ENCODE measurements around the gene KCNC4. TPM values are rescaled to one million over a fixed set of nuclear protein-coding genes. Genes with fewer than 3 reads are reported as not detected.

KCNC4 gene
- 1 to 10 TPM; 2.9 to 9.0 (median 6.1) TPM for total RNA-seq

DNA sequence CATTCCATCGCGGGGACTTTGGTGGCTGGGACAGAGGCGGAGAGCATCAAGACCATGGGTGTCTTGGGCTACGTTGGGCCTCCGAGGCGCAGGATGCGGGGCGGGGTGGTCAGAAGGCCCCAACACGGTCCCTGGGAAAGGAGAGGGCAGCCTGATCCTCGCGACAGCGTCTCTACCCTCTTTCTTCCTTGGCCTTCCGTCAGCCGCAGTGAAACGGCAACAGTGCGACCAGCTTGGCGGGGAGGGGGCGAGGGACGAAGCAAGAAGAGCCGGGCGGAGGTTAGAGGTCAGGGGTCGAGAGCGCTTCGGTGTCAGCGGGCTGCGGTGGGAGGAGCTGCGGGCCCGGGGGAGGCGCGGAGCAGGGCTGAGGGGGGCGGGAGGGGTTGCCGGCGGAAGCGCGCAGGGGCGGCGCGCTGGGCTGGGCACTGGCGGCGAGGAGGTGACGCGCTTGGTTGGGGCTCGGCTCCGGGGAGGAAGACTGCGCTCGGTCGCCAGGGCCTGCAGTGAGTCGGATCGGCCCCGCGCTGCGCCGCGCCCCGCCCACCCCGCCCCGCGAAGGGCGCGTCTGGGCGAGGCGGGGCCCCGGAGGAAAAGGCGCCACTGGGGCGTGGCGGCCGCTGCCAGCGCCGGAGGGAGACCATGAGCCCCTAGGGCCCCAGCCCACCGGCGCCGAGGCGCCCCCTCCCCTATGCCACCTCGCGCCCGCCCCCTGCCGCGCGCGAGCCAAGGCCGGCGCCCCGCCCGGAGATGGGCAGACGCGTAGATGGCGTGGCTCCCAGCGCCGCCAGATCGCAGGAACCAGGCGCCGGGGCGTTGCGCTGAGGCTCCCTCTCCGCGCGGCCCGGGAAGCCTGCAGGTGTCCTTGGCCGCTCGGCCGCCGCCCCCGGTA, at the start of gene KCNC4:
KCNC4 (plus strand) TSS at position 600 of the 889 bp plus-strand sequence. CDS start 1,186 bp downstream, outside the sequence.
- Histone ChIP-seq H3K27ac (peak within 1 kb of the TSS; percentile 70 to 95 (median 92)), H3K36me3 (no peaks in the 10 kb centered on the region), H3K27me3 (no peaks in the 10 kb centered on the region), H3K4me1 (peaks cover 0 to 49% (median 7%) of the 10 kb centered on the region in 4 donors), H3K9me3 (no peaks in the 10 kb centered on the region), H3K4me3 (peak within 1 kb of the TSS; percentile 64 to 92 (median 87))
- DNase-seq (ENCODE audit: low spot score in 2 of 2): peak; percentile 52 to 65
- TF ChIP-seq, protein P1, sequence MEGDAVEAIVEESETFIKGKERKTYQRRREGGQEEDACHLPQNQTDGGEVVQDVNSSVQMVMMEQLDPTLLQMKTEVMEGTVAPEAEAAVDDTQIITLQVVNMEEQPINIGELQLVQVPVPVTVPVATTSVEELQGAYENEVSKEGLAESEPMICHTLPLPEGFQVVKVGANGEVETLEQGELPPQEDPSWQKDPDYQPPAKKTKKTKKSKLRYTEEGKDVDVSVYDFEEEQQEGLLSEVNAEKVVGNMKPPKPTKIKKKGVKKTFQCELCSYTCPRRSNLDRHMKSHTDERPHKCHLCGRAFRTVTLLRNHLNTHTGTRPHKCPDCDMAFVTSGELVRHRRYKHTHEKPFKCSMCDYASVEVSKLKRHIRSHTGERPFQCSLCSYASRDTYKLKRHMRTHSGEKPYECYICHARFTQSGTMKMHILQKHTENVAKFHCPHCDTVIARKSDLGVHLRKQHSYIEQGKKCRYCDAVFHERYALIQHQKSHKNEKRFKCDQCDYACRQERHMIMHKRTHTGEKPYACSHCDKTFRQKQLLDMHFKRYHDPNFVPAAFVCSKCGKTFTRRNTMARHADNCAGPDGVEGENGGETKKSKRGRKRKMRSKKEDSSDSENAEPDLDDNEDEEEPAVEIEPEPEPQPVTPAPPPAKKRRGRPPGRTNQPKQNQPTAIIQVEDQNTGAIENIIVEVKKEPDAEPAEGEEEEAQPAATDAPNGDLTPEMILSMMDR (IDR thresholded peaks at IDR 0.05): peak in 3 of 5 experiments; percentile 7 to 18 (median 14)
- peak in 1 of 2 donors; percentile 45 for TF ChIP-seq POLR2A (IDR thresholded peaks at IDR 0.05)
- peak in 1 of 2 donors; percentile 42 for TF ChIP-seq EP300 (IDR thresholded peaks at IDR 0.05)
- WGBS, 2 donors: 3 to 5% methylated on average over 31 to 49 of the region's 103 CpGs

DNA sequence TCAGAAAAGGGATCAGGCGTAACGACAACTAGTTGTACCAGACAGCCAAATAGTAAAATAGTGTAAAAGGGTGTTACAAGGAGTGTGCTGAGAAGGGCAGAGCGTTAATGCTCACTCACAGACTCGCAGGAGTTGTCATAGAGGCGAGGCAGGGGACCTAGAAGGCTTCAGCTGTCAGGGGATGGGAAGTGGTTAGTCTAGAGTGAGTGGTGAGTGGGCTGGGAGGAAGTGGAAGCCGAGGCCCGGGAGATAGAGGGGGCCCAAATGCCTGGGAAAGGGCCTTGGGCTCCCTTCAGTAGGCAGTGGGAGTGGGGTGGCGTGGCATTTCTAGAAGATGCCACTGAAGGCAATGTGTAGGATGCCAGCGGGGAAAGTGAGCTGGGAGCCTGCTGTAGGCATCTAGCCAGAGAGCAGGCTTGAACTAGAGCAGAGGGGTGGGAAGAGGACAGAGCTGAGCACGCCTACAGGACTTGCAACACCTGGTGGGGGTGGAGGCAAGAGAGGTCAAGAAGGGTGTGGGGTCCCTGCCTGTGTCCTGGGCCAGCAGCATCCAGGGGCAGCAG, 49.5 kb upstream of the KCNC4 start:
- H3K27ac ChIP-seq: no peak overlapping the region
- H3K4me1 ChIP-seq: no peaks in the 10 kb centered on the region
- no peak overlapping the region for H3K4me3 ChIP-seq
- H3K36me3 ChIP-seq: no peaks in the 10 kb centered on the region
- 53 to 59% methylated on average over 10 of the region's 10 CpGs for WGBS, 2 donors
- DNase-seq (ENCODE audit: low spot score in 2 of 2): no peak
- H3K27me3 ChIP-seq: peaks cover 0 to 8% of the 10 kb centered on the region in 2 donors
- H3K9me3 ChIP-seq: no peaks in the 10 kb centered on the region
- TF ChIP-seq POLR2A (IDR thresholded peaks at IDR 0.05) (no peak), EP300 (IDR thresholded peaks at IDR 0.05) (no peak)
- TF ChIP-seq, protein P1 (IDR thresholded peaks at IDR 0.05): no peak

DNA sequence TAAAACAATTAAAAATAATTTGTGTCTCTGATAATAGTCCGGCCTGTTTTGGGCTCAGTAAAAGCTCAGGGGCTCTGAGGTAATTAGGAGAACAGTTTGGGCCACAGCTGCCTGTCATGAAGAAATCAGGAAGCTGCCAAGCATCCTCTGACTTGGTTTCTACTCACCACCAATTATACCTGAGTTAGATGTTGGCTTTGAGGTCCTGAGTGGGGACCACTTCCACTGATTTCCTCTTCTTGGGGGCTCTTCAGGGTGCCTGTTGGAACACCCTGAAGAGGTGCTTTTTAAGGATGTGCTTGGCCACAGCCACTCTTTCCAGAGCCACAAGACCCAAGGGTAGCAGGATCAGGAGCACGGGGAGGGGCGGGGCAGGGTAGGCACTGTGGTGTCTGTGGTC, 48.9 kb upstream of the KCNC4 start:
- H3K27me3 ChIP-seq: peaks cover 0 to 8% of the 10 kb centered on the region in 2 donors
- H3K4me1 ChIP-seq: no peaks in the 10 kb centered on the region
- H3K27ac ChIP-seq: no peak overlapping the region
- no peak for DNase-seq (ENCODE audit: low spot score in 2 of 2)
- H3K36me3 ChIP-seq: no peaks in the 10 kb centered on the region
- WGBS, 2 donors: 77 to 89% methylated on average over 3 of the region's 3 CpGs
- H3K4me3 ChIP-seq: no peak overlapping the region
- TF ChIP-seq POLR2A (IDR thresholded peaks at IDR 0.05): no peak
- TF ChIP-seq, protein P1 (IDR thresholded peaks at IDR 0.05): no peak
- no peak for TF ChIP-seq EP300 (IDR thresholded peaks at IDR 0.05)
- no peaks in the 10 kb centered on the region for H3K9me3 ChIP-seq

DNA sequence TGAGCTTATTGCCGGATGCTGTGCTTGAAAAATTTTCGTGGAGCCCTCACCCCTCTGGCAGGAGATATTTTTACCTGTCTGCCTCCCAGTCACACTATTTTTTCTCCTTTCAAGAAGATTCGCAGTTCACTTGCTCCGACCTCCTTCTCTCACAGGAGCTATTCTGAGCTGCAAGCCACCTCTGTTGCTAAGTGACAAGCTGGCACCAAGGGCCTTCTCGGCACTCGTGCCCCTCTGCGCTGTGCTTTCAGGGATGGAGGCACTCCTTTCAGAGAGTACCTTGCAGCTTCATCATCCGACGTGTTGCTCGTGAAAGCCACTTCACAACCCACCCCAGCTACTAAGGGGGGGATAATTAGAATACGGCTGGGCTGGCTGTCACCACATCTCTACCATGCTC, 48.3 kb upstream of the KCNC4 start:
- H3K9me3 ChIP-seq: no peaks in the 10 kb centered on the region
- no peak overlapping the region for H3K4me3 ChIP-seq
- no peak overlapping the region for H3K27ac ChIP-seq
- TF ChIP-seq, protein P1 (IDR thresholded peaks at IDR 0.05): no peak
- TF ChIP-seq POLR2A (IDR thresholded peaks at IDR 0.05): no peak
- H3K27me3 ChIP-seq: peaks cover 0 to 8% of the 10 kb centered on the region in 2 donors
- no peaks in the 10 kb centered on the region for H3K36me3 ChIP-seq
- no peaks in the 10 kb centered on the region for H3K4me1 ChIP-seq
- no peak for DNase-seq (ENCODE audit: low spot score in 2 of 2)
- 80 to 90% methylated on average over 11 of the region's 11 CpGs for WGBS, 2 donors

DNA sequence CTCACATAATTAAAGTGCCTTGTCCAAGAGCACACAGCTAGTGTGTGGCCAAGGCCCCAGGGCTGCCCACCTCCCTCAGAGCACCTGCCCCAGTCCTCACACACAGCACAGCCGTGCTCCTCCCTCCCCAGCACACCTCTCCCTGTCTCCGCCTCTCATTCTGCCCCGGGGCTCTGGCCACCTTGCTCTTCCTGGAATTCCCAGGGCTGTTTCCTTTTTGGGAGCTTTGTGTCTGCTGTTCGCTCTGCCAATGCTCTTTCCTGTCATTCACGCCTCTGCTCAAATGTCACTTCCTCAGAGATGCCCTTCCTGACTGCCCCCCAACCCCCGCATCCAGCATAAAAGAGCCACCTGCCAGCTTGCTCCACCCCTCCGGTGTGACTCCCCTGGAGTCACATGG, 46.5 kb upstream of the KCNC4 start:
- H3K4me3 ChIP-seq: no peak overlapping the region
- no peak overlapping the region for H3K27ac ChIP-seq
- no peak for TF ChIP-seq EP300 (IDR thresholded peaks at IDR 0.05)
- TF ChIP-seq, protein P1 (IDR thresholded peaks at IDR 0.05): no peak
- TF ChIP-seq POLR2A (IDR thresholded peaks at IDR 0.05): no peak
- peaks cover 0 to 8% of the 10 kb centered on the region in 2 donors for H3K27me3 ChIP-seq
- no peaks in the 10 kb centered on the region for H3K4me1 ChIP-seq
- WGBS, 2 donors: 54% methylated on average over 7 of the region's 7 CpGs
- H3K36me3 ChIP-seq: no peaks in the 10 kb centered on the region
- no peak for DNase-seq (ENCODE audit: low spot score in 2 of 2)
- no peaks in the 10 kb centered on the region for H3K9me3 ChIP-seq
